GM12878 (cell line): ENCODE measurements around the gene ANO10. TPM values are rescaled to one million over a fixed set of nuclear protein-coding genes. Genes with fewer than 3 reads are reported as not detected.

ENCODE experiments used
- ATAC-seq: fragments of 200-7000 bp; cut with Tn5 transposase; 3 replicates; pipeline ENCODE4 v1.9.1; 2020; ENCODE audit warnings: mild to moderate bottlenecking, moderate library complexity
- BruUV-seq: library from RNA; stranded (reverse); fragments of 400-500 nt; replicated peaks from 2 replicates; lab custom pipeline; 2021; lab: Mats Ljungman, UMichigan
- CTCF ChIA-PET: fragments of 300-600 bp; sonication (Branson Sonifier 250); formaldehyde crosslinking; extraction: SDS; loops from one replicate; lab custom pipeline; 2021; ENCODE audit warnings: inconsistent platforms; lab: Yijun Ruan, JAX
- POLR2A ChIA-PET: fragments of 350-600 bp; formaldehyde crosslinking; extraction: SDS; loops from one replicate; lab custom pipeline; 2021; ENCODE audit warnings: inconsistent platforms; lab: Charles Lee
- RAD21 ChIA-PET: fragments of 300-600 bp; sonication (Branson Sonifier 250); formaldehyde crosslinking; loops from one replicate; lab custom pipeline; 2023; ENCODE audit warnings: antibody characterized with exemption; ENCODE audit not compliant: unreplicated experiment; lab: Charles Lee
- SMC1A ChIA-PET: fragments of 300-600 bp; sonication (Branson Sonifier 250); formaldehyde crosslinking; loops from one replicate; lab custom pipeline; 2023; ENCODE audit not compliant: unreplicated experiment, uncharacterized antibody; lab: Charles Lee
- DNase-seq: peaks from one replicate; pipeline ENCODE4 v3.0.0-alpha.2; 2011; ENCODE audit warnings: low read depth, low spot score
- FAIRE-seq: peaks from 3 replicates; lab custom pipeline; 2011; peaks lifted over from hg19 to GRCh38; lab: Jason Lieb, UNC
- H2AFZ ChIP-seq: 2 replicates; pipeline ENCODE4 v1.6.0; 2011; ENCODE audit warnings: low read depth, low read length, control low read depth; ENCODE audit not compliant: control insufficient read depth
- H3K27ac ChIP-seq: 2 replicates; pipeline ENCODE4 v1.5.1; 2011; ENCODE audit warnings: control low read depth; ENCODE audit not compliant: control insufficient read depth, insufficient read depth
- H3K27me3 ChIP-seq, 2 experiments: replicated peaks in 1 of 2; 2 replicates each; pipeline versions ENCODE4 v1.6.0 to v1.6.1; 2011; ENCODE audit warnings: low read length in 1 of 2; ENCODE audit not compliant: control insufficient read depth in 2 of 2, insufficient read depth in 2 of 2
- H3K36me3 ChIP-seq, 2 experiments: 2 replicates each; pipeline ENCODE4 v1.5.1; 2011; ENCODE audit warnings: low read length in 1 of 2; ENCODE audit not compliant: control insufficient read depth in 2 of 2, insufficient read depth in 2 of 2
- H3K4me1 ChIP-seq: 2 replicates; pipeline ENCODE4 v1.6.1; 2011; ENCODE audit warnings: mild to moderate bottlenecking, low read length, moderate library complexity, mixed read lengths; ENCODE audit not compliant: control insufficient read depth, insufficient read depth
- H3K4me2 ChIP-seq: 2 replicates; pipeline ENCODE4 v1.6.0; 2011; ENCODE audit warnings: control low read depth; ENCODE audit not compliant: control insufficient read depth, insufficient read depth
- H3K4me3 ChIP-seq: fragments of 200-600 bp; sonication (generic); 2 replicates; pipeline ENCODE4 v1.5.1; 2016
- H3K79me2 ChIP-seq: 2 replicates; pipeline ENCODE4 v1.6.0; 2011; ENCODE audit warnings: low read length; ENCODE audit not compliant: control insufficient read depth, insufficient read depth
- H3K9ac ChIP-seq: 2 replicates; pipeline ENCODE4 v1.8.0; 2011; ENCODE audit warnings: low read length, control low read depth, mixed read lengths; ENCODE audit not compliant: control insufficient read depth, insufficient read depth
- H3K9me3 ChIP-seq: replicated peaks from 3 replicates; pipeline ENCODE4 v1.5.1; 2011; ENCODE audit warnings: mild to moderate bottlenecking, low read length; ENCODE audit not compliant: control insufficient read depth, insufficient read depth
- H4K20me1 ChIP-seq: 2 replicates; pipeline ENCODE4 v1.6.0; 2011; ENCODE audit not compliant: control insufficient read depth, insufficient read depth
- E4F1 ChIP-seq: fragments of 450-650 bp; IDR thresholded peaks from 2 replicates; pipeline ENCODE4 v1.6.1; 2018; ENCODE audit warnings: borderline replicate concordance, mild to moderate bottlenecking; ENCODE audit not compliant: partially characterized antibody
- LARP7 ChIP-seq: fragments of 450-650 bp; IDR thresholded peaks from 2 replicates; pipeline ENCODE4 v1.6.1; 2017; ENCODE audit warnings: mild to moderate bottlenecking
- MEF2A ChIP-seq: IDR thresholded peaks from 2 replicates; pipeline ENCODE4 v1.6.1; 2011; ENCODE audit warnings: low read depth, mild to moderate bottlenecking, low read length, moderate library complexity; ENCODE audit not compliant: insufficient read depth
- MYB ChIP-seq: fragments of 150-350 bp; IDR thresholded peaks from 2 replicates; pipeline ENCODE4 v1.6.1; 2014; ENCODE audit warnings: mild to moderate bottlenecking, low read depth, low read length, borderline replicate concordance
- POLR2A ChIP-seq: IDR thresholded peaks from 2 replicates; pipeline ENCODE4 v1.6.1; 2011; ENCODE audit warnings: low read depth, mild to moderate bottlenecking, low read length
- TCF12 ChIP-seq: IDR thresholded peaks from 2 replicates; pipeline ENCODE4 v1.6.1; 2011; ENCODE audit warnings: low read depth, mild to moderate bottlenecking, low read length
- WRNIP1 ChIP-seq: IDR thresholded peaks from 2 replicates; pipeline ENCODE4 v1.6.1; 2011; ENCODE audit warnings: low read depth, low read length, improper control_type of control experiment, borderline replicate concordance
- whole genome bisulfite sequencing: methylation state at CpG from one replicate; pipeline ENCODE4 v1.1.6; 2016; ENCODE audit warnings: low lambda C conversion rate; ENCODE audit not compliant: insufficient replicate concordance, insufficient coverage; ENCODE audit errors: missing lambda C conversion rate; 5-methylcytosine and 5-hydroxymethylcytosine counted together
- in situ Hi-C: fragments of 300-500 bp; cut with MboI; formaldehyde crosslinking; loops from 9 replicates; pipeline ENCODE4 v1.14.3; 2018; ENCODE audit warnings: mixed read lengths
- intact Hi-C: fragments of 100-400 bp; cut with micrococcal nuclease; formaldehyde crosslinking; loops from one replicate; pipeline ENCODE4 v1.14.2; 2022; ENCODE audit not compliant: unreplicated experiment
- polyA plus RNA-seq, 11 experiments: library from polyadenylated mRNA; depleted of rRNA in 4 of 11; unstranded in 6 of 11; stranded (reverse) in 5 of 11; fragments of >200 nt; fragmentation: Nextera tagmentation in 4 of 11; fragmentation: Illumina TruSeq in 1 of 11; extraction: Ambion mirVana in 4 of 11; extraction: Trizol in 1 of 11; gene quantifications; 1 replicate in 1 of 11; 2 replicates in 10 of 11; pipeline versions ENCODE4 v1.2.1 to v1.2.3, GENCODE V29; 2011 to 2016; ENCODE audit warnings: inconsistent platforms in 2 of 11, missing spikeins in 2 of 11, low read depth in 1 of 11
- total RNA-seq, 4 experiments: library from RNA; depleted of rRNA in 3 of 4; stranded (reverse); fragments of >200 nt in 3 of 4; fragmentation: Illumina TruSeq in 1 of 4; extraction: Trizol in 1 of 4; gene quantifications; 2 replicates each; pipeline versions ENCODE4 v1.2.1 to v1.2.3, GENCODE V29; 2013 to 2021

Gene ANO10
- total and polyA plus RNA-seq, 10 of the 15 experiments (the other 5 are each of a cell fraction or from before 2014, with no cell fraction given) = 0.29 to 21.9 (median 1.6) TPM

- H2AFZ ChIP-seq = no peak overlapping the region
- no peak overlapping the region for H3K4me3 ChIP-seq
- ATAC-seq (no peak), DNase-seq (no peak), FAIRE-seq (no peak)
- no peak overlapping the region for H3K4me2 ChIP-seq
- CTCF ChIA-PET = interaction anchor here (1.0 to 1.1 kb wide), 2 partner anchors 10 to 32 kb away, joined by 4 read pairs; no protein-coding TSS in a partner anchor
- H3K79me2 ChIP-seq = no peaks in the 10 kb centered on the region
- H4K20me1 ChIP-seq = no peaks in the 10 kb centered on the region
- WGBS = 71% methylated on average over 6 of the region's 6 CpGs
- RAD21 ChIA-PET = no interaction called here
- no peak overlapping the region for H3K9ac ChIP-seq
- H3K27ac ChIP-seq = no peak overlapping the region
- SMC1A ChIA-PET = interaction anchor here (0.8 to 1.3 kb wide), 2 partner anchors 10 to 384 kb away, joined by 4 to 5 read pairs; no protein-coding TSS in a partner anchor
- no peaks in the 10 kb centered on the region for H3K4me1 ChIP-seq
- H3K27me3 ChIP-seq = no peaks in the 10 kb centered on the region
- no TSS peak for BruUV-seq
- H3K36me3 ChIP-seq = peaks cover 4 to 6% of the 10 kb centered on the region in 2 experiments
- POLR2A ChIA-PET = no interaction called here
- no peaks in the 10 kb centered on the region for H3K9me3 ChIP-seq
- in situ Hi-C loops = no loop called here
- intact Hi-C loops = no loop called here
- TF ChIP-seq TCF12 (no peak), MYB (no peak), E4F1 (no peak), LARP7 (no peak), WRNIP1 (no peak), MEF2A (no peak), POLR2A (no peak)
Measured at GRCh38 chr3:43345877-43346276, 275.9 kb downstream of the ANO10 start.
